ENCODE results near the gene TCEANC2.

DNA sequence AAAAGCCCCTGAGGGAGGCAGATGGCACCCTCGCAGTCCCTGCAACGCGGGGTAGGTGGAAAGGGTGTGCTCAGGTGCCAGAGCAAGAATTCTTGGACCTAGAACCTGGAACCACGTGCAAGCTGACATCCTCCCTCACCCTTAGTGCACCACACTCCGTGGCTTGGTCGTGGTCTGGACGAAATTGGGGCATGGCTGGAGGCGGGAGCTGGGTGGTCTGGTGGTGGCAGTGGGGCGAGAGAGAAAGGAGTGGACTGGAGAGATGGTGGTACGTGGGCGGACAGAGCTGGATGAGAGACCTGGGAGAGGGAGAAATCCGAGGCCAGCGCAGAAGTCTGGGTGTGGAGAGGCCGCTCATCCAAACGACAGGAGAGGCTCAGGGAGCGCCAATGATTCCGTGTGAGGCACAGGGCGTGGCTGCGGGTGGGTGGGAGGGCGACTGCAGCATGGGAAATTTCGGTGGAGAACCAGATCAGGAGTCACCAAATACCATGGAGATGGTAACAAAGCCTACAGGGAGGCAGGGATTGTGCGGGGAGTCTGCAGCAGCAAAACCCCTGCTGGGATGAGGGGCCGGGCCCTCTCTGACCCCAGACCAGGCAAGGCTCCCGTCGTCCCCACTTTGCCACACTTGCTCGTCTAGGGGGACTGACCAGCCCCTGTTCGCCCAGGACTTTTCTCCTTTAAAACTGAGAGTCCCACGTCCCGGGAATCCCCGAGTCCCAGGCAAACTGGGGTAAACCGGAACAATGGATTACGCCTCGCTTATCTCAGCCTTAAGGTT, 67.5 kb downstream of the TCEANC2 start:
- TF ChIP-seq, protein P1, sequence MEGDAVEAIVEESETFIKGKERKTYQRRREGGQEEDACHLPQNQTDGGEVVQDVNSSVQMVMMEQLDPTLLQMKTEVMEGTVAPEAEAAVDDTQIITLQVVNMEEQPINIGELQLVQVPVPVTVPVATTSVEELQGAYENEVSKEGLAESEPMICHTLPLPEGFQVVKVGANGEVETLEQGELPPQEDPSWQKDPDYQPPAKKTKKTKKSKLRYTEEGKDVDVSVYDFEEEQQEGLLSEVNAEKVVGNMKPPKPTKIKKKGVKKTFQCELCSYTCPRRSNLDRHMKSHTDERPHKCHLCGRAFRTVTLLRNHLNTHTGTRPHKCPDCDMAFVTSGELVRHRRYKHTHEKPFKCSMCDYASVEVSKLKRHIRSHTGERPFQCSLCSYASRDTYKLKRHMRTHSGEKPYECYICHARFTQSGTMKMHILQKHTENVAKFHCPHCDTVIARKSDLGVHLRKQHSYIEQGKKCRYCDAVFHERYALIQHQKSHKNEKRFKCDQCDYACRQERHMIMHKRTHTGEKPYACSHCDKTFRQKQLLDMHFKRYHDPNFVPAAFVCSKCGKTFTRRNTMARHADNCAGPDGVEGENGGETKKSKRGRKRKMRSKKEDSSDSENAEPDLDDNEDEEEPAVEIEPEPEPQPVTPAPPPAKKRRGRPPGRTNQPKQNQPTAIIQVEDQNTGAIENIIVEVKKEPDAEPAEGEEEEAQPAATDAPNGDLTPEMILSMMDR (IDR thresholded peaks at IDR 0.05; ENCODE audit: extremely low read depth in 1 of 2, insufficient read depth in 1 of 2, low read depth in 1 of 2, low read length in 2 of 2), result no peak
- TF ChIP-seq EZH2 (IDR thresholded peaks at IDR 0.05; ENCODE audit: borderline replicate concordance, low read depth, low read length, severe bottlenecking), result no peak
- TF ChIP-seq POLR2A (IDR thresholded peaks at IDR 0.05; ENCODE audit: low read depth, low read length), result no peak
- TF ChIP-seq POLR2AphosphoS5 (IDR thresholded peaks at IDR 0.05; ENCODE audit: insufficient read depth, low read depth, low read length), result no peak
- no peak for TF ChIP-seq GATA2 (IDR thresholded peaks at IDR 0.05; ENCODE audit: insufficient read depth, insufficient read length, low read depth, low read length)
- TF ChIP-seq, protein P2, sequence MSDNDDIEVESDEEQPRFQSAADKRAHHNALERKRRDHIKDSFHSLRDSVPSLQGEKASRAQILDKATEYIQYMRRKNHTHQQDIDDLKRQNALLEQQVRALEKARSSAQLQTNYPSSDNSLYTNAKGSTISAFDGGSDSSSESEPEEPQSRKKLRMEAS (IDR thresholded peaks at IDR 0.05; ENCODE audit: insufficient read depth, insufficient read length), result no peak
- TF ChIP-seq FOS (IDR thresholded peaks at IDR 0.05; ENCODE audit: borderline replicate concordance, insufficient read depth, low read length), result no peak
- no peak for TF ChIP-seq JUN (IDR thresholded peaks at IDR 0.05; ENCODE audit: borderline replicate concordance, insufficient read depth, insufficient read length, low read depth)
- TF ChIP-seq MYC (IDR thresholded peaks at IDR 0.05; ENCODE audit: low read depth, low read length), result no peak
